ENCODE results near the gene CARD8. TPM values are rescaled to one million over a fixed set of nuclear protein-coding genes. Genes with fewer than 3 reads are reported as not detected.

CARD8 gene
- total RNA-seq (2014; rRNA removed; shearing (Covaris generic)): 17.1 and 30.6 TPM in 2 replicates
- polyA plus RNA-seq (2016; fragmentation: Nextera tagmentation; extraction: Ambion mirVana): 16.6 and 21.9 TPM in 2 replicates
- long read RNA-seq, partial matches to known transcripts: 0 of 5 reads
- long read RNA-seq, other reads (novel, unspliced or antisense): 3 of 5 reads

GRCh38 chr19:48255376-48256303, at the start of gene CARD8:
TSS of gene CARD8 (minus strand) at chr19:48255912. CDS start at chr19:48241020, 14,892 bp downstream.
- Histone ChIP-seq H3K9me2 (ENCODE audit: insufficient read depth) (no peaks in the 10 kb centered on the region), H3K36me3 (ENCODE audit: insufficient read depth) (no peaks in the 10 kb centered on the region), H3K4me1 (ENCODE audit: insufficient read depth) (peaks cover 11% of the 10 kb centered on the region), H3K27me3 (ENCODE audit: insufficient read depth) (no peaks in the 10 kb centered on the region), H4K20me1 (replicated peaks; ENCODE audit: insufficient read depth) (no peaks in the 10 kb centered on the region), H3F3A (replicated peaks; ENCODE audit: low read depth) (0 out of 2 replicates have a peak, but pooled peaks cover 2% of the 10 kb centered on the region), H3K4me2 (peak within 1 kb of the TSS; percentile 68), H3K4me3 (peak within 1 kb of the TSS; percentile 51), H3K79me2 (replicated peaks; ENCODE audit: insufficient read depth) (peaks cover 14% of the 10 kb centered on the region), H3K27ac (ENCODE audit: low read depth) (peak within 1 kb of the TSS; percentile 91), H2AFZ (peak within 1 kb of the TSS; percentile 25)
- peaks cover 5% of the 10 kb centered on the region; the same call in 1 of the 3 replicates for H3K4me1 Mint-ChIP-seq
- H3K4me3 Mint-ChIP-seq: peak within 1 kb of the TSS; percentile 98
- peaks cover 12% of the 10 kb centered on the region; the same call in 2 of the 3 replicates for H3K9me3 Mint-ChIP-seq
- H3K27me3 Mint-ChIP-seq (ENCODE audit: insufficient read depth, low read depth, poor library complexity): peaks cover 3% of the 10 kb centered on the region
- peaks cover 24% of the 10 kb centered on the region; the same call in 2 of the 3 replicates for H3K36me3 Mint-ChIP-seq (ENCODE audit: low read depth)
- DNase-seq (ENCODE audit: low spot score) (peak; percentile 91), ATAC-seq (peak; percentile 95)
- TF ChIP-seq CREB1 (CRISPR knock-in tag; IDR thresholded peaks at IDR 0.05; ENCODE audit: low read depth): no peak
- no peak for TF ChIP-seq EZH2 (IDR thresholded peaks at IDR 0.05; ENCODE audit: low read depth, unreplicated experiment)
- TF ChIP-seq POLR2AphosphoS5 (IDR thresholded peaks at IDR 0.05; ENCODE audit: low read depth): peak; percentile 80
- no peak for TF ChIP-seq REST (IDR thresholded peaks at IDR 0.05; ENCODE audit: unreplicated experiment)
- peak; percentile 66; the same call in 1 of the 2 replicates for TF ChIP-seq ETS1 (IDR thresholded peaks at IDR 0.05)
- TF ChIP-seq EZH2phosphoT487 (IDR thresholded peaks at IDR 0.05; ENCODE audit: unreplicated experiment): no peak
- peak within 1 kb of the TSS; percentile 99 for H3K27ac Mint-ChIP-seq

- H3F3A ChIP-seq (replicated peaks; ENCODE audit: low read depth): no peaks in the 10 kb centered on the region
- H3K4me1 ChIP-seq (ENCODE audit: insufficient read depth): no peaks in the 10 kb centered on the region
- H3K4me2 ChIP-seq: no peak overlapping the region
- H3K27ac ChIP-seq (ENCODE audit: low read depth): no peak overlapping the region
- H2AFZ ChIP-seq: no peak overlapping the region
- H3K4me3 ChIP-seq: no peak overlapping the region
- H3K79me2 ChIP-seq (replicated peaks; ENCODE audit: insufficient read depth): no peaks in the 10 kb centered on the region
- Mint-ChIP-seq H3K4me3 (no peak overlapping the region), H3K4me1 (no peaks in the 10 kb centered on the region; the same call in 2 of the 3 replicates), H3K9me3 (no peaks in the 10 kb centered on the region), H3K27me3 (ENCODE audit: insufficient read depth, low read depth, poor library complexity) (peaks cover 6% of the 10 kb centered on the region), H3K36me3 (ENCODE audit: low read depth) (no peaks in the 10 kb centered on the region; the same call in 1 of the 3 replicates), H3K27ac (no peak overlapping the region)
- no peak for DNase-seq (ENCODE audit: low spot score)
- H3K36me3 ChIP-seq (ENCODE audit: insufficient read depth): no peaks in the 10 kb centered on the region
- ATAC-seq: no peak
- H3K27me3 ChIP-seq (ENCODE audit: insufficient read depth): no peaks in the 10 kb centered on the region
- no peaks in the 10 kb centered on the region for H4K20me1 ChIP-seq (replicated peaks; ENCODE audit: insufficient read depth)
- H3K9me2 ChIP-seq (ENCODE audit: insufficient read depth): 0 out of 2 replicates have a peak, but pooled peaks cover 3% of the 10 kb centered on the region
- TF ChIP-seq CTCF (conservative IDR thresholded peaks at IDR 0.05; ENCODE audit: low read depth in 2 of 2) (no peak), REST (IDR thresholded peaks at IDR 0.05; ENCODE audit: unreplicated experiment) (no peak), JUNB (IDR thresholded peaks at IDR 0.05; ENCODE audit: unreplicated experiment) (no peak), EZH2phosphoT487 (IDR thresholded peaks at IDR 0.05; ENCODE audit: unreplicated experiment) (no peak), NANOG (IDR thresholded peaks at IDR 0.05; ENCODE audit: borderline replicate concordance) (no peak), CREB1 (CRISPR knock-in tag; IDR thresholded peaks at IDR 0.05; ENCODE audit: low read depth) (no peak), ETS1 (IDR thresholded peaks at IDR 0.05) (no peak)
Observed at GRCh38 chr19:48303866-48304265, 48.2 kb upstream of the CARD8 start.

Measured in GM23338 (cell line).